Upper lobe of left lung (tissue), 4 donors: ENCODE results near the gene GORASP2.

ENCODE experiments used
- POLR2A ChIP-seq, 4 donors: fragments of 450-650 bp; IDR thresholded peaks; one replicate each; pipeline ENCODE4 v1.5.1; 2016 to 2017; ENCODE audit warnings: antibody characterized with exemption in 4 of 4, mild to moderate bottlenecking in 2 of 4
- POLR2AphosphoS5 ChIP-seq, 2 donors: sonication (generic); formaldehyde crosslinking; IDR thresholded peaks; one replicate each; pipeline ENCODE4 v1.5.1; 2017; ENCODE audit warnings: antibody characterized with exemption in 2 of 2

DNA sequence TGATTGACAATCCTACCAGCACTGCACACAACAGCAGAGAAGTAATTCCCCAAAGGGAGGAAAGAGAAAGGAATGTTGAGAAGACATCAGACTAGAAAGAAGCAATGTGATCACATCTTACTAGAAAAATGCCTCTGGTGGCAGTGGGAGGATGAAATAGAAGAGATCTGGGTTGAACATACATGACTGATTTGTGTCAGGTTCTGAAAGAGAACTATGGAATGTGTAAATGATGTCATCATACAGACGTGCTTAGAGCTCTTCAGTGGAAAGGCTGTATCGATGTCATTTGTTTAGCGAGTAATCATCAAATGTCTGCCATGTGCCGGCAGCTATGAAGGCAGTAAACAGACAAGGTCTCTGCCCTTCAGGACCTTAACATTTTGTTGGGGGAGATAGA lies 24.9 kb downstream of the GORASP2 start:
- no peak for TF ChIP-seq POLR2A (IDR thresholded peaks at IDR 0.05)
- TF ChIP-seq POLR2AphosphoS5 (IDR thresholded peaks at IDR 0.05): no peak
